ENCODE results near the gene NUP210. TPM values are rescaled to one million over a fixed set of nuclear protein-coding genes. Genes with fewer than 3 reads are reported as not detected.

Gene NUP210
- total and polyA plus RNA-seq, 8 donors = 16.0 to 23.5 (median 18.1) TPM

GRCh38 chr3:13296662-13297061, 123.5 kb downstream of the NUP210 start:
- intact Hi-C loops (cut with DNase I) = no loop called here
- Histone ChIP-seq H3K27ac (no peak overlapping the region), H3K4me3 (no peak overlapping the region), H3K27me3 (peaks cover 10 to 74% of the 10 kb centered on the region in 2 donors), H3K9me3 (no peaks in the 10 kb centered on the region), H3K36me3 (no peaks in the 10 kb centered on the region), H3K4me1 (no peaks in the 10 kb centered on the region)
- ATAC-seq = no peak
- DNase-seq = no peak
- TF ChIP-seq CTCF (IDR thresholded peaks at IDR 0.05) = no peak

- no peak for TF ChIP-seq CTCF (IDR thresholded peaks at IDR 0.05)
- DNase-seq = peak in 1 of 4 donors; percentile 18
- Histone ChIP-seq H3K27me3 (peaks cover 10 to 57% of the 10 kb centered on the region in 2 donors), H3K27ac (no peak overlapping the region), H3K36me3 (no peaks in the 10 kb centered on the region), H3K9me3 (no peaks in the 10 kb centered on the region), H3K4me3 (no peak overlapping the region), H3K4me1 (no peaks in the 10 kb centered on the region)
- intact Hi-C loops (cut with DNase I) = no loop called here
- no peak for ATAC-seq
These were observed 125.4 kb downstream of the NUP210 start for GRCh38 chr3:13294442-13295351.

GRCh38 chr3:13292375-13292774, 127.7 kb downstream of the NUP210 start:
- Histone ChIP-seq H3K36me3 (no peaks in the 10 kb centered on the region), H3K27ac (no peak overlapping the region), H3K27me3 (peaks cover 10 to 40% of the 10 kb centered on the region in 2 donors), H3K4me3 (no peak overlapping the region), H3K9me3 (no peaks in the 10 kb centered on the region), H3K4me1 (no peaks in the 10 kb centered on the region)
- intact Hi-C loops (cut with DNase I) = no loop called here
- ATAC-seq = no peak
- DNase-seq = no peak
- TF ChIP-seq CTCF (IDR thresholded peaks at IDR 0.05) = no peak

GRCh38 chr3:13290941-13291340, 129.2 kb downstream of the NUP210 start:
- no peak for ATAC-seq
- Histone ChIP-seq H3K27me3 (peaks cover 2 to 42% of the 10 kb centered on the region in 2 donors), H3K36me3 (no peaks in the 10 kb centered on the region), H3K4me3 (no peak overlapping the region), H3K4me1 (no peaks in the 10 kb centered on the region), H3K9me3 (peaks cover 0 to 12% of the 10 kb centered on the region in 2 donors), H3K27ac (no peak overlapping the region)
- no peak for DNase-seq
- TF ChIP-seq CTCF (IDR thresholded peaks at IDR 0.05) = no peak
- intact Hi-C loops (cut with DNase I) = no loop called here

GRCh38 chr3:13289771-13290285, 130.3 kb downstream of the NUP210 start:
- no peak for ATAC-seq
- Histone ChIP-seq H3K27ac (no peak overlapping the region), H3K27me3 (peaks cover 0 to 42% of the 10 kb centered on the region in 2 donors), H3K36me3 (no peaks in the 10 kb centered on the region), H3K9me3 (peaks cover 0 to 12% of the 10 kb centered on the region in 2 donors), H3K4me1 (no peaks in the 10 kb centered on the region), H3K4me3 (no peak overlapping the region)
- TF ChIP-seq CTCF (IDR thresholded peaks at IDR 0.05) = no peak
- intact Hi-C loops (cut with DNase I) = no loop called here
- DNase-seq = no peak
